Measurements from ENCODE around the gene C16orf90.

C16orf90 gene

DNA sequence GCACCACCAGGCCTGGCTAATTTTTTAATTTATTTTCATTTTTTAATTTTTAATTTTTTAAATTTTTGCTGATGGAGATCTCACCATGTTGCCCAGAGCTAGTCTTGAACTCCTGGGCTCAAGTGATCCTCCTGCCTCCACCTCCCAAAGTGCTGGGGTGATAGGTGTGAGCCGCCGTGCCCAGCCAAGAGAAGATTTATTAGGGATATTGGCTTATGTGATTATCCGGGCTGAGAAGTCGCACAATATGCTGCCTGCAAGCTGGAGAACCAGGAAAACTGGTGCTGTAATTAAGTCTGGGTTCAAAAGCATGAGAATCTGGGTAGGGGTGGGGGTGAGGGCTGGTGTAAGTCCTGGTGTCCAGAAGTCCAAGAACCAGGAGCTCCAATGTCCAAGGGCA lies 2.5 kb upstream of the C16orf90 start:
- Mint-ChIP-seq H3K27ac (no peak overlapping the region), H3K36me3 (peaks cover 10% of the 10 kb centered on the region), H3K4me1 (peaks cover 32% of the 10 kb centered on the region), H3K4me3 (no peak overlapping the region), H3K9me3 (no peaks in the 10 kb centered on the region)
- ATAC-seq (no peak), DNase-seq (ENCODE audit: low spot score in 2 of 2) (no peak)

GRCh38 chr16:3496386-3496785 lies 1.1 kb upstream of the C16orf90 start:
- no peak overlapping the region for H3K4me3 Mint-ChIP-seq
- DNase-seq (ENCODE audit: low spot score in 2 of 2) (no peak), ATAC-seq (no peak)
- peaks cover 11% of the 10 kb centered on the region for H3K36me3 Mint-ChIP-seq
- peaks cover 19% of the 10 kb centered on the region for H3K4me1 Mint-ChIP-seq
- no peaks in the 10 kb centered on the region for H3K9me3 Mint-ChIP-seq
- no peak overlapping the region for H3K27ac Mint-ChIP-seq

GRCh38 chr16:3494386-3494973 lies 809 bp downstream of the C16orf90 start:
- H3K9me3 Mint-ChIP-seq: no peaks in the 10 kb centered on the region
- DNase-seq (ENCODE audit: low spot score in 2 of 2): no peak
- no peak overlapping the region for H3K27ac Mint-ChIP-seq
- H3K4me3 Mint-ChIP-seq: no peak overlapping the region
- peaks cover 7% of the 10 kb centered on the region for H3K4me1 Mint-ChIP-seq
- H3K36me3 Mint-ChIP-seq: peaks cover 5% of the 10 kb centered on the region
- ATAC-seq: no peak

DNA sequence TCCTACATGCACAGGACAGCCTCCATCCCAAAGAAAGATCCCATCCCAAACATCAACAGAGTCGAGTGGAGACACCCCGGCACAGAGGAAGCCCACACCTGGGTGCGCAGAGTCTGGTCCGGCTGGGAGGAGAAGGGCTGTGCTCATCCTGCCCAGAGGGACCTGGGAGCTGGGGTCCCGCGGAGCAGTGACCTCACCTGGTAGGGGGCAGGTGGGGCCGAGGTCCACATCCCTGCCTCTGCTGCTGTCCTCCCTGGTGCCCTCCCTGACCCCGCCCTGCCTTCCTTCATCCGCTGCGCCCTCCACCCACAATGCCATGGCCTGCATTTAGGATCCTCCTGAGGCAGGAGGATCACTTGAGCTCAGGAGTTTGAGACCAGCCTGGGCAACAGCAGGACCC lies 2.9 kb downstream of the C16orf90 start:
- ATAC-seq: no peak
- H3K36me3 Mint-ChIP-seq: peaks cover 14% of the 10 kb centered on the region
- peaks cover 5% of the 10 kb centered on the region for H3K4me1 Mint-ChIP-seq
- DNase-seq (ENCODE audit: low spot score in 2 of 2): no peak
- H3K27ac Mint-ChIP-seq: no peak overlapping the region
- no peak overlapping the region for H3K4me3 Mint-ChIP-seq
- H3K9me3 Mint-ChIP-seq: no peaks in the 10 kb centered on the region

DNA sequence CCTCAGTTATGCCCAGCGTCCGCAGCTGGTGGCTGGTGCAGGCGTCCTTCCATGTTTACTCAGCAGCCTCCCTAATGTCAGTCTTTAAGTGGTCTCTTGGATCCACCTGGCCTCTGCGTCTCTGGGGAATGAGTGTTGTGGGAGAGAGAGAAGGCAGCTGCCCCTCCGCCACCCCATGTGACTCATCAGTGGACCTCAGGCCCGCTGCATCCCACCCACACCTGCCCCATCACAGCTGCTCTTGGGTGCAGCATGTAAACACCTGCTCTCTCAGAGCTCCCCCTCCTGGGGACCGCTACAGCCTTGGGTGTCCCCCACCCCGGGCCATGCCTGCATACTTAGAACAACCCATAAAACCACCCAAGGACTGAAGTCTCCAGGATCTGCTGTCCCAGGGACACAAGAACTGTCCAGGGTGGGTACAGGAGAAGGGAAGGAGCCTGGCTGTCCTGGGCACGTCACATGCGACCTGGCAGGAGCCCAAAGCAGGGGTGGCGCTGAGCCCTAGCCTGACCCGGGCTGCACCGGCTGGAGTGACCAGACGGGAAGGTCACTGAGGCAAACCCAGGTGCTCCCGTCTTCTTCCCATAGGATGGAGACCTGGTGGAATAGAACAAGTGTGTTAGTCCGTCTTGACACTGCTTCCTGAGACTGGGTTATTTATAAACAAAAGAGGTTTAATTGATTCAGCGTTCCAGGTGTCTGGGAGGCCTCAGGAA lies 4.2 kb downstream of the C16orf90 start:
- DNase-seq (ENCODE audit: low spot score in 2 of 2) (no peak), ATAC-seq (peak; percentile 17)
- Mint-ChIP-seq H3K27ac (peak overlapping the region; percentile 58), H3K4me3 (no peak overlapping the region), H3K4me1 (peaks cover 5% of the 10 kb centered on the region), H3K9me3 (no peaks in the 10 kb centered on the region), H3K36me3 (peaks cover 21% of the 10 kb centered on the region)

GRCh38 chr16:3488801-3489200 lies 6.5 kb downstream of the C16orf90 start:
- Mint-ChIP-seq H3K9me3 (no peaks in the 10 kb centered on the region), H3K36me3 (peaks cover 33% of the 10 kb centered on the region), H3K4me3 (no peak overlapping the region), H3K4me1 (peaks cover 5% of the 10 kb centered on the region), H3K27ac (no peak overlapping the region)
- DNase-seq (ENCODE audit: low spot score in 2 of 2): no peak
- no peak for ATAC-seq

- ATAC-seq: no peak
Measured at GRCh38 chr16:3487521-3488410, 7.5 kb downstream of the C16orf90 start.

GRCh38 chr16:3486506-3487215 lies 8.6 kb downstream of the C16orf90 start:
- no peak for ATAC-seq
- Mint-ChIP-seq H3K4me3 (no peak overlapping the region), H3K36me3 (peaks cover 55% of the 10 kb centered on the region), H3K4me1 (peaks cover 17% of the 10 kb centered on the region), H3K27ac (no peak overlapping the region), H3K9me3 (no peaks in the 10 kb centered on the region)
- DNase-seq (ENCODE audit: low spot score in 2 of 2): no peak

More at GRCh38 chr16:3487521-3488410, 7.5 kb downstream of the C16orf90 start:
- Mint-ChIP-seq H3K4me1 (peaks cover 7% of the 10 kb centered on the region), H3K36me3 (peaks cover 44% of the 10 kb centered on the region), H3K27ac (no peak overlapping the region), H3K9me3 (no peaks in the 10 kb centered on the region), H3K4me3 (no peak overlapping the region)
- no peak for DNase-seq (ENCODE audit: low spot score in 2 of 2)

GRCh38 chr16:3485821-3486505 lies 9.3 kb downstream of the C16orf90 start:
- Mint-ChIP-seq H3K9me3 (no peaks in the 10 kb centered on the region), H3K4me3 (no peak overlapping the region), H3K27ac (no peak overlapping the region), H3K4me1 (peaks cover 19% of the 10 kb centered on the region), H3K36me3 (peaks cover 57% of the 10 kb centered on the region)
- ATAC-seq: no peak
- no peak for DNase-seq (ENCODE audit: low spot score in 2 of 2)

- peaks cover 20% of the 10 kb centered on the region for H3K4me1 Mint-ChIP-seq
- no peak overlapping the region for H3K4me3 Mint-ChIP-seq
- peaks cover 64% of the 10 kb centered on the region for H3K36me3 Mint-ChIP-seq
- DNase-seq (ENCODE audit: low spot score in 2 of 2): no peak
- ATAC-seq: no peak
- no peaks in the 10 kb centered on the region for H3K9me3 Mint-ChIP-seq
- no peak overlapping the region for H3K27ac Mint-ChIP-seq
Measured at GRCh38 chr16:3485097-3485745, 10.1 kb downstream of the C16orf90 start.

DNA sequence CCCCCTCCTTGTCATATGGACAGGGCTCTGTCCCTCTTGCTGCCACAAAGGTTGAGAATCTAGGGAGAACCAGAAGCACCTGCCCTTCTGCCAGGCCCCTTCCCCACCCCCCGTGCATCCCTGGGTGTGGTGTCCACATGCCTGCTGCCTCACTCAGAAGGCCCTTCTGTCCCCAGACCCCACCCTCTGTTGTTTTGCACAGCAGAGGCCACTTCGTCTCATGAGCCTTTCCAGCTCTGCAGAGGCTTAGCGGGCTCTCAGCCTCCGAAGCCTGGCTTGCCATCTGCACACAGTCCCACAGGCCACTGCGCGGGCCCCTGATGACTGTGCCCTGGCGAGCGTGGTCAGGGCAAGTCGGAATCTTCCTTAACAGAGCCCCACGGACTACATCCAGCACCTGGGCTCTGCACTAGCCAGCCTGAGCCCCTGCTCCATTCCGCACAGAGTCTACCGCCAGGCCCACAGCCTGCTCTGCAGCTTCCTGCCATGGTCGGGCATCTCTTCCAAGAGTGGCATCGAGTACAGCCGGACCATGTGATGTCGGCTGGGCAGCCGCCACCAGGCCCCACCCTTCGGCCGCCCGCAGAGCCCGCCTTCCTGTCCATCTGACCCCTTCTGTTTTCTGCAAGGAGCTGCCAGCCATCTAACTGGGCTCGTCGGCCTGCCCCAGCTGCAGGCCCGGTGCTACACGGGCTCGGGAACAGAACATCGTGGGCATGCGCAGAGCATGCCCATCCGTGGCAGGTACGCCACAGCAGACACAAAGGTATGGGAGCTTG lies 10.8 kb downstream of the C16orf90 start:
- ATAC-seq (no peak), DNase-seq (ENCODE audit: low spot score in 2 of 2) (no peak)
- Mint-ChIP-seq H3K36me3 (peaks cover 71% of the 10 kb centered on the region), H3K4me3 (no peak overlapping the region), H3K4me1 (peaks cover 24% of the 10 kb centered on the region), H3K27ac (no peak overlapping the region), H3K9me3 (no peaks in the 10 kb centered on the region)

DNA sequence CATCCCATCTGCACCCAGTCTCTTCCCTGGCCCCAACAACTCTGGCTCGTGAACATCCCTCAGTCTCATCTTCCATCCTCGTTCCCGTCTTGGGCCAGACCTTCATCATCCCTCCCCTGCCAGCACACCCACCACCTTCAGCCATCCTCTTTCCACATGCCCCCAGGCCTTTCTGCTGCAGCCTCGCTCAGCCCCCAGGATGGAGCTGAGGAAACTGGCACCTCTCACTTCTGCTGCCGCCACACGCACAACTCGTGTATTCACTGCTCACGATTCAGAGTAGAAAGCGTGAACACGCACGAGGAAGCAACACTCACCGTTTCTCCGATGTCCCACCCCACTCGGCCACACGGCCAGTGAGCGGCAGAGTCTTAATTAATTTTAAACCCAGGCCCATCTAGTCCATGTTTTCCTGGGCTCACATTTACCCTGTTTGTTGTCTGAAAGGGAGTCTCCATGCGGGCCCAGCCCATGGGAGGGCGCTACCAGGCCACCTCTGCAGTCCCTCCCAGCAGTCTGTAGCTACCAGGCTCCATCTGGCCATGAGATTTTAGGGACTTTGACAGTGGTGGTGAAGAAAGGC lies 12.5 kb downstream of the C16orf90 start:
- DNase-seq (ENCODE audit: low spot score in 2 of 2): no peak
- Mint-ChIP-seq H3K4me1 (peaks cover 36% of the 10 kb centered on the region), H3K4me3 (no peak overlapping the region), H3K9me3 (no peaks in the 10 kb centered on the region), H3K36me3 (peaks cover 77% of the 10 kb centered on the region), H3K27ac (peak overlapping the region; percentile 27)
- no peak for ATAC-seq
